GM20000 (cell line): ENCODE results near the gene VSIG8.

Source experiments
- DNase-seq: peaks from one replicate; pipeline ENCODE4 v3.0.0; 2012; ENCODE audit warnings: low spot score
- CTCF ChIP-seq: IDR thresholded peaks from 2 replicates; pipeline ENCODE4 v1.5.1; 2012; ENCODE audit warnings: mild to moderate bottlenecking, control low read depth; ENCODE audit errors: extremely low read depth, missing control alignments

The VSIG8 gene

DNA sequence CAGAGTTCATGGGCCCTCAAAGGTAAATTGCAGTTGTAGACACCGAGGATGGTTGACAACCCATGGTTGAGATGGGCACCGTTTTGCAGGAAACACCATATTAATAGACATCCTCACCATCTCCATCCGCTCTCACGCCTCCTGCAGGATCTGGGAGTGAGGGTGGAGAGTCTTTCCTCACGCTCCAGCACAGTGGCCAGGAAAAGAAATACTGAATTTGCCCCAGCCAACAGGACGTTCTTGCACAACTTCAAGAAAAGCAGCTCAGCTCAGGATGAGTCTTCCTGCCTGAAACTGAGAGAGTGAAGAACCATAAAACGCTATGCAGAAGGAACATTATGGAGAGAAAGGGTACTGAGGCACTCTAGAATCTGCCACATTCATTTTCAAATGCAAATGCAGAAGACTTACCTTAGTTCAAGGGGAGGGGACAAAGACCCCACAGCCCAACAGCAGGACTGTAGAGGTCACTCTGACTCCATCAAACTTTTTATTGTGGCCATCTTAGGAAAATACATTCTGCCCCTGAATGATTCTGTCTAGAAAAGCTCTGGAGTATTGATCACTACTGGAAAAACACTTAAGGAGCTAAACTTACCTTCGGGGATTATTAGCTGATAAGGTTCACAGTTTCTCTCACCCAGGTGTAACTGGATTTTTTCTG, 26.5 kb downstream of the VSIG8 start:
- no peak for DNase-seq
- no peak for TF ChIP-seq CTCF

DNA sequence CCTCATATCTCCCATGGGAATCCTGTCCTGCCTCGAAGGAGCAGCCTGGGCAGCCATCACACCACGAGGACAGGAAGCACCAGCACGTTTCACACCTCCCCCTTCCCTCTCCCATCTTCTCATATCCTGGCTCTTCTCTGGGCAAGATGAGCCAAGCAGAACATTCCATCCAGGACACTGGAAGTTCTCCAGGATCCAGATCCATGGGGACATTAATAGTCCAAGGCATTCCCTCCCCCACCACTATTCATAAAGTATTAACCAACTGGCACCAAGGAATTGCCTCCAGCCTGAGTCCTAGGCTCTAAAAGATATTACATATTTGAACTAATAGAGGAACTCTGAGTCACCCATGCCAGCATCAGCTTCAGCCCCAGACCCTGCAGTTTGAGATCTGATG, 27.1 kb downstream of the VSIG8 start:
- no peak for TF ChIP-seq CTCF
- no peak for DNase-seq

DNA sequence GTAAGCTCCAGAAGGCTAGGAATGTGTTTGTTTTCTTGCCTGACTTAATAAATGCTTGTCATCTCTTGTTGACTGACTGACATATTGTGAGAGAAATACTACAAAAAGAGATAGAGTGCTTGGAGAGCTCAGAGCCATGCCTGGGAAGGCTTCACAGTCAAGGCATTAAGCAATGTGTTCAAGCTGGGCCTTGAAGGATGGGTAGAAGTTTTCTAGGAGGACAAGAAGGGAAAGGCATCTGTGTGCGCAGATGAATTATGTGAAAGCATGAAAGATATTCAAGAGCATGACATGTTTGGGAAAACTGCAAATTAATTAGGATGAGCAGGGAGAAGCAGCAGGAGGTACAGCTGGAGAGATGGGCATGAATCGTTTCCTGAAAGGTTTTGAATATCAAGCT, 30.1 kb downstream of the VSIG8 start:
- no peak for TF ChIP-seq CTCF
- no peak for DNase-seq

DNA sequence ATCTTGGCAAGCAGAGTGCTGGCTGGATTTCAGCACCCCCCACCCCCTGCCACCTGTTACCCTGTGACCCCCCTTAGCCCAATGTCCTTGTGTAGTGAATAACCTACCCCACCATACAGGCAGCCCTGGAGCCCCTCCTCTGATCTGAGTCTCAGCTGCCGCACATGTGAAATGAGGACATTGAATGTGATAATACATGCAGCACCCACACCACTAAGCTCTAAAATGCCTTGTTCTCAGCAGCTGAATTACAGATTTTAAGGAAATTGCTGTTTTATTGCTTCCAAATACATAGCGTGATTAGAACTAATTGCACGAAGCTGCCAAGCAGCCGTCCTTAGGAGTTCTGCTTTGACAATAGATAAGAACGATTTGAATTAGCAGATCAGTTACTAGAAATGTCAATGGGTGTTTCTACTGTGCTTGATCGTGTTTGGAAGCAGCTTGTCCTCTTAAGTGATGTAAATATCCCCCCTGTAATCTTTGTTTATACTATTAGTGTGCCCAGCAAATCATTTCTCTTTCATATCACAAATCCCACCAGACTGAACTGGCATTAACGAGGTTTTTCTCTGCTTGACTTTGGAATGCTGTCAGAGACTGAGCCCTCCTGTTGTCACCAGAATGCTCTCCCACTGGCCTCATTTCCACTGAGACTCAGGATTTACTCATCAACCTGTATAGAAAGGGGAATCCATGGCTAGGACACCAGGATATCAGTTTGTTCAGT, 30.9 kb downstream of the VSIG8 start:
- TF ChIP-seq CTCF: no peak

GRCh38 chr1:159830722-159831121, 31.7 kb downstream of the VSIG8 start:
- DNase-seq: no peak

More for the DNA sequence above, 30.9 kb downstream of the VSIG8 start:
- DNase-seq: no peak

DNA sequence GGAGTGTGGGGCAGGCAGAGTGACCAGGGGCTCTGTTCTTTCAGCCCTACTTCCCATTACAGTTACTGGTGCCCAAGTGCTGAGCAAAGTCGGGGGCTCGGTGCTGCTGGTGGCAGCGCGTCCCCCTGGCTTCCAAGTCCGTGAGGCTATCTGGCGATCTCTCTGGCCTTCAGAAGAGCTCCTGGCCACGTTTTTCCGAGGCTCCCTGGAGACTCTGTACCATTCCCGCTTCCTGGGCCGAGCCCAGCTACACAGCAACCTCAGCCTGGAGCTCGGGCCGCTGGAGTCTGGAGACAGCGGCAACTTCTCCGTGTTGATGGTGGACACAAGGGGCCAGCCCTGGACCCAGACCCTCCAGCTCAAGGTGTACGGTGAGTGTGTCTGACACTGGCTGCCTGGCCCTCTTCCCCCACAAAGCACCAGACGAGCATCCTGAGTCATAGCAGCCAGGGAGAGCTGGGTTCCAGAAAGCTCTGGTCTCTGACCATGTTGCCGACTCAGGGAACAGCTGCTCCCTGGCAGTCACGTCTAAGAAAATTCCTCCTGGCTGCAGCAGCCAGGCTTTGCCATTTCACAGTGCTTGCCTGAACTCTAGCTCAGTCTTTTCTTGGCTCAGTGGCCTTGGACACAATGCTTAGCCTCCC, 32.5 kb downstream of the VSIG8 start:
- no peak for DNase-seq
- TF ChIP-seq CTCF: no peak

More at GRCh38 chr1:159830722-159831121, 31.7 kb downstream of the VSIG8 start:
- TF ChIP-seq CTCF: no peak

DNA sequence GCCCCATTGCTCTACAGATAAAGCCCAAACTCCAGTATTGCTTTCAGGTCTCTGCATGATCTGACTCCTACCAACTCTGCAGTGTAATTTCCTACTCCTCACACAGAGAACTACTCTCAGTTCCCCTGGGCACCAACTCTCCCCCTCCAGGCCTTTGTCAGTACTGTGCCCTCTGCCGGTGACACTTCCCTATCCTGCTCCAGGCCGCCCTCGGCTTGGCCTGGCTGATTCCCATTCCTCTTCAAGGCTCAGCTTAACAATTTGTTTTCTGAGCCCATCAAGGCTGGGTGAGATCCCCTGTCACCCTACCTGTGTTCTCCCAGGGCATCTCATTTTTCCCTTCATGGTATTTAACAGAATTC, 33.2 kb downstream of the VSIG8 start:
- peak; percentile 51 for DNase-seq
- TF ChIP-seq CTCF: peak; percentile 5
